Superior temporal gyrus (tissue), 1 donor: ENCODE data around the gene ATP8A2.

Experiments used
- DNase-seq: peaks from one replicate; pipeline ENCODE4 v3.0.0-alpha.2; 2016; ENCODE audit errors: extremely low spot score

Gene ATP8A2

DNA sequence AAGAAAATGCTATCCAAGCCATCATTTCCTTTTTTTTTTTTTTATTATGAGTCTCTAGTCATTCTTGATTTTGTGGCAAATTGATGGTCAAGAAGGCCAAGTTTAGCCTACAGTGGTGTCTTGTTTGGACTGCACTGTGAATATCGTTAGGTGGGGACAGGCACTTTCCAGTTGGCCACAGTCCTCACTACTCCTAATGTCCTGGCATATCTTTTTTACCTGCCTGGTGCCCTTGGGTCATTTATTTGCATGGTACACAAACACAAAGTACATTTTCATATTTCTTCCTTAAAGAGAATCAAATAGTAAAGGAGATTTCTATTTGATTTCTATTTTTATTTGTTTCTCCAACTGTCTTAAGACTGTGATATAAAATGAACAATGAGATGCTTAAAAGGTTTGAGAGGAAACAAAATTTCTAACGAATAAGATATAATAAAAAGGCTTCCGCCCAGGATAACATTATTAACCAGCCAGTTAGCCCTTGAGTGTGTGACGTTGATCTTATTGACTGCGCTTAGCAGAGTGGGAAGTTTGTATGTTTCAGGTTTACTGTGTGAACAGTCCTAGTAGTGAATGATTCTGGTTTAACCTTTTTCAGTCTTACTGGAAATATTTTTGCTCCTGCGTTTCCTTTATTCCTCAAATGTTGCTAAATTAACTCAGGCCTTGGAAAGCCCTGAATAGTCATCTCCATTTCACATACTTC is 312.0 kb downstream of the ATP8A2 start:
- DNase-seq = no peak

DNA sequence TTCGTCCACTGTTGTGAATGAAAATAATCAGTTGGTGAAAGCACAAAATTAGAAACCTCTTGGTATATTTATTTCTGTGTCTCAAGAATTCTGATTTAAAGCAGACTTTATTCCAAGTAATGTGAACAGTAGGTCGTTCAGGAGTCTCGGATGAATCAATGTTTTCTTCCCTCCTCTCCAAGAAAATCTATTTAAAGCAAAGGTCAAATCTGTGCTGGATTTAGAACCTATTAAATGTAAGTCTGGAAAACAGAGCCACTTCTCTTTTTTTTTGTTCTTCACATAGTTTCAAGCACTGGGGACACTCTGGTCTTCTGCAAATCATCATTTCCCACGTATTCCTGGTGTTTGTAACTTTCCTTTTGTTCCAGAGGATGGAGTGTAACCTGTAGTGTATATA is 312.7 kb downstream of the ATP8A2 start:
- DNase-seq = no peak

DNA sequence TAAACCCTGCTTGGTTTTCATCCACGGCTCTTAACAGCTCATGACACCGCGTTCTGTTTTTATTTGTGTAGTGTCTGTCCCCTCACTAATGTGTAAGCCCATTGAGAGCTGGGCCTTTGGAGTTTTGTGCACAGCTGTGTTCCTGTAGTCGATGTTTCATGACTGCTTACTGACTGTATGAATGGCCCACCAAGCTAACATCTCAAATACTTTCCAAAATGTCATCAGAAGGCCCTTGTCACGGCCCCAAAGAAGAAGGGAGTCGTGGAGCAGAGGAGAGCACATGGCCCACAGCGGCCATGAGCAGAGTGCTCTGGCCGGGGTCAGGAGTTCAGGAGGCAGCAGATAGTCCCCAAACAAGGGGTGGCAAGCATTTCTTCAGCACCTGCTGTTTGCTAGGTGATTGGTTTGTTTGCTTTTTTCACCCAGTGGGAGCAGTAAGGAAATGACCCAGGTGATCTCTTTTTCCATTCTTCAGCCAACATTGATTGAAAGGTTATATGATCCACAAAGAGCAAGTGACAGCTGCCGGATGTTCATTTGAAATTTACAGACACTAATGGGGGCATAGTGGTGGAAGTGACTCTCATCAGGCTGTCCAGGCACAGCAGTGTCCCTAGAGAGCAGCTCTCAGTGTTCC is 315.2 kb downstream of the ATP8A2 start:
- DNase-seq = no peak

DNA sequence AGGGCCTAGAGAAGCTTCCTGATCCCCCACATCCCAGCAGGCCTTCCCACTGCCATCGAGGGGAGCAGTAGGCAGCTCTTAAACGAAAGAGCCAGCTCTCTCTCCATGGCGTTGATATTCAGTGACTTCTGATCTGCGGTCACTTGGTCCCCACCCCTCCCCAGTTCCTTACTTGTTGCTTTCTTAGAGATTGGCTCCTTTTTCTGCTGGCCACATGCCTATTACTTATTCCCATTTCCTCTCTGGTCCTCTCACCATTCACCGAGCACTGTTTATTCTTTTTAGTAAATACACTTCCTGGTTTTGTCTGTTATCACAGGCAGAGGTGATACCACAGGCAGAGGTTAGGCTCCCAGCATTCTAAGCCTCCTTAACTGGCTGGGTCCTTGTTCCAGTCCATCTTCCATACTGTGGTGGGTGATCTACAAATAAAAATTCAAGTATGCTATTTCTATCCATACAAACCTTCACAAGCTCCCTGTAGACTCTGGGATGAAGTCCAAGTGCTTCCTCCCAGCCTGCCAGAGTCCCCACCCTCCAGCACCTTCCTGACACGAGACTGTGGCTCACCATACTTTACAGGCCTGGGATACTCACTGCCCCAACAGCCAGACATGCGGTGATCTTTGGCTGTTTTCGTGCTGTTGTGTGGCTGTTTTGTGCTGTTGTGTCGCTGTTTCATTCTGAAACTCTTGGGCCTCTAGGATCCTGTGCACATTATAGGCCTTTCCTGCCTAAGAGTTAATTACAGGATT is 315.9 kb downstream of the ATP8A2 start:
- DNase-seq = no peak

DNA sequence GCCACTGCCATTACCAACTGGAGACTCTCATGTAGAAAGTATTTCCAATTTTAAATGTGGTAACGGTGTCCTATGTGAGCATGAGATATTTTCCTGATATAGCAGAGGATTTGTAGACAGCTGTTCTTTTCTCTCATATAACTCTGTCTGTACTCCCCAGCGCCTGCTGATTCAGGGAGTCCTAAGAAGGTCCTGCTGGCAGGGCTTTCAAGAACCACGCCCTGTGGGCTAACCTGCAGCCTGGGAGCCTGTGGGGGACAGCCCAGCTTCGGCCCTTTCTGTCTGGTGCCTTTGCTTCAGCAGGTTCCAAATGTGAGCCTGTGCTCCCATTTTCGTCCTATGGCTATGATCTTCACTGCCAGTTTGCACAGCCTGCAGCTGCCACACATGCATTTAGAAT is 316.8 kb downstream of the ATP8A2 start:
- no peak for DNase-seq

DNA sequence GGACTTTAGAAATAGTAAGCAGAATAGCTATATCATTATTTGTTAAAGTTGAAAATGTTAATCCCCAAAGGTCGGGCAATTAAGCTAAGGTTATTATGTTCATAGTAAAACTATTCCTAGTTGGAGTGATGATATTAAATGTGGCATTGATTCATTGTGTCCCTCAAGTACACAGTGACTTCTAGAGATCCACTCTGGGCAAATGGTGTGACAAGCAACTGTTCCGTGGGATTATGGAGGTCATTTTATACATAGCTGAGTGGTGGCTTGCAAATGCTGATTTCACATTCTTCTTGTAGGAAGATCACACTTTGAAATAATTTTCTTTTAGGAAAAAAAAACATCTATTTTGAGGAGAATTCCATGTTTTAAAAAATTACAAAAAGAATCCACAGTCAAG is 317.8 kb downstream of the ATP8A2 start:
- no peak for DNase-seq

DNA sequence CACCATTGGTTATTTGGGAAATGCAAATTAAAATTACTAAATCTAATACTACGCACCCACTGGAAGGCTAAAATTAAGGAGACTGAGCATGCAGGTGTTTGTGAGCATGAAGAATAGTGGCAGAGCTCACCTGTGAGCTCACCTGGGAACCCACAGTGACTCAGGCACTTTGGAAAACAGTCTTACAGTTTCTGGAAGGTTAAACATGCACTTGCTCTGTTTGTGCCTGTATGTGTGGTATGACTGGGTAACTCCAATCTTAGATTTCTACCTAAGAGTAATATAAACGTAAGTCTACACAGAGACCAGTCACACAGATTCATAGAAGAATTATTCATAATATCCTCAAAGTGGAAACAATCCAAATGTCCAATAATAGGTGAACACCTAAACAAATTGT is 318.8 kb downstream of the ATP8A2 start:
- DNase-seq = no peak

DNA sequence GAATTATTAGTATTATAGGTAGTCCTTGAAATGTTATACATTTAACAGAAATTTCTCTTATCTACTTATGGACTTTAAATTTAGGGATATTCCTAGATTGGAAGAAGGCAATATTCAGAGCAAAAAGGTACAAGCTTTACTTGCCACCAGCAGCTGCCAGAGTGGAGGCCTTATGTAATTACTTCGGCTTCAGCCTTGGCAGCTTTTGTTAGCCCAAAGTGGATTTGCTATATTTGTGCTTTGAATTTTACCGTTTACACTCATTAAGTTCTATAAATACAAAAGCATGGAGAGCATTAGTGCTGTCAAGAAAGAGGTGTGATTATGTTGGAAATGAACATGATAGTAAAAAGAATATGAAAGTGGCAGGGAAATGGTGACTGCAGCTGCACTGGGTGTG is 319.9 kb downstream of the ATP8A2 start:
- peak; percentile 67 for DNase-seq

DNA sequence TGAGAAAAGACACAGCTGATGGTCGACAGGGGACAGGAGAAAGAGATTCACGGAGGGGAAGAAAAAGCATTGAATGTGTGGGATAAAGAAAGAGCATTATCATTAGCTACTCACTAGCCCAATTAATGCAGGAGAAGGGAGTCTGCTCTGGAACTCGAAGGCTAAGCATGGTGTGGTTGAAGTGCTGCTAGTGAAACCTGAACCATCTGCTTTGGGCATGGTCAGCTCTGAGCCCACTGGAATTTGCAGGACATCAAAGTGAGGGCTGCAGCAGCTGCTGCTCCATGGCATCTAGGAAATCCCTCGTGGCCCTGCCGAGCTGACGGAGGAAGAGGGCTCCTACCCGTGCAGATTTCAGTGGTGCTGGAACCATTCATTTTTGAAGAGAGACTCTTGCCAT is 320.3 kb downstream of the ATP8A2 start:
- no peak for DNase-seq

DNA sequence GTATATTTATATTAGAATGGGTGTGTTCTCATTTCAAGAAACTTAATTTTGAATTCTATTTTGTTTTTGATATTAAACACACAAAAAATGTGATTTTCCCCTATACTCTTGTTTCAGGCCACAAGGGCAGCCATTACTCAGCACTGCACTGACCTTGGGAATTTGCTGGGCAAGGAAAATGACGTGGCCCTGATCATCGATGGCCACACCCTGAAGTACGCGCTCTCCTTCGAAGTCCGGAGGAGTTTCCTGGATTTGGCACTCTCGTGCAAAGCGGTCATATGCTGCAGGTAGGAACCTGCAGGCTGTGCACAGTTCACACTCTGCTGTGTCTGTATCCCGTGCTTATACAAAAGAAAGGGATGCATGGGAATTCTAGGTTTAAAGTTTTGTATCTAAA is 327.3 kb downstream of the ATP8A2 start:
- no peak for DNase-seq

DNA sequence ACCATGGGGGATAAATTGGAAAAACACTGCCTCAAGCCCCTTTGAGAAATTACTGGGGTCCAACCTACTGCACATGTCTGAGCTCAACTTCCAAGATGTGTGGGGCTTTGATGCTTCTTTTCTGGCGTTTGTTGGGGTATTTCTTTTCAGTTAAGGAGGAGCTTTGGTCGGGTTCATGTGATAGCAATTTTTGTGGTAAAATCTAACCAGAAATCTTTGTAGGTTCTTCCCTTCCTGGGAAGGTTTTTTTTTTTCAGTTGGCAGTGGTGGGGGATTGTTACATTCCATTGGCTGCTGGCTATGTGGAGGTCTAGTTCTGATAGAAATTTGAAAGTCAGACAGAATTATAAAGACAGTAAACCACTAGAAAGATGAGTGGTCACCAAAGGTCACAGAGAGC is 327.8 kb downstream of the ATP8A2 start:
- no peak for DNase-seq

DNA sequence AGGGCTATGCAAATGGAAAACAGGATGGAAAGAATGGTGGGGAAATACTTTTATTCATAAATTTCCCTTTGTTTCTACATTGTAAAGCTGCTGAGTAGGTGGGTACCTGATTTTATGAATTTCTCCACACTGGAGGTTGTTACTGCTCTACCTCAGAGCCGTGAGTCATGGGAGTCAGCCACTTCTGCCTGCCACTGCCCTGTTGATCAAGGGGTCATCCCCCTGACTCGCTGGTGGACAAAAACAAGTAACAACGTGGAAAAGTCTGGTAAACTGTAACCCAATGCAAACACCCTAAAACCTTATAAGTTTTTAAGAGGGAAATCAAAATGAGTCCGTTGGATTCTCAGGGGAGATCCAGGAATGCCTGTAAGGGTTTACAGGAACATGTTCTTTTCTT is 329.5 kb downstream of the ATP8A2 start:
- no peak for DNase-seq

DNA sequence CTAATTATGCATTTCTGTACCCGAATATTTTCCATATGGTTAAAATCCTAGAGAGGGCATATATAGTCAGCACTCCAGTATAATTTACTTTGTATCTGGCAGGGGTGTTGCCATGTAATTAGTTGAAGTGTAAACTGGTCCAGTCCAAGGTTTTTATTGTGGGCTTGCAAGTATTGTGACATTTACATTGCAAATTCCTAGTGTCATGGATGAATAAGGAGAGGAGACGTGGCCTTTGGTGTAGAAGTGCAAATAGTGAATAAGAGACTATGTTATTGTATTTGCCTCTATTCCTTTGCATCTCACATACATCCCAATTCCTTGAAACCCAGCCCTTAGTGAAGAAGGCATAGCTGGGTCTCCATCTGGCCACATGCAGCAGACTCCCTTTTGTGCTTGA is 330.6 kb downstream of the ATP8A2 start:
- DNase-seq = no peak

DNA sequence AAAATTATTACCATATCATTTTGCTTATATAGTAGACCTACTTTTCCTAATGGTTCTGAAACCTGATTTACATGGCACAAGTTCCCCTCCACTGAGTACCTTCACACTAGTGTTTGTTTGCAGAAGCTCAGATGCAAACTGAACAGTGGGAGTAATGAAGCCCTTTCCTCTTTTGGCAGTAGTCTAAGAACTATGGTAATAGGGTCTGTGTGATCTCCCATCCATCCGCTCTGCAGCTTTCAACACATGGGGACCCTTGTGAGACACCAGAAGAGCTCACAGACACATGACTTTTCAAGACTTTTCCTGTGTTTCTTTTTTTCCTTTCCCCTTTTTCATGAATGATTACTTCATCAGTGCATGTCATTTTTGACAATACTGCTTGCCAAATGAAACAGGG is 336.0 kb downstream of the ATP8A2 start:
- no peak for DNase-seq

DNA sequence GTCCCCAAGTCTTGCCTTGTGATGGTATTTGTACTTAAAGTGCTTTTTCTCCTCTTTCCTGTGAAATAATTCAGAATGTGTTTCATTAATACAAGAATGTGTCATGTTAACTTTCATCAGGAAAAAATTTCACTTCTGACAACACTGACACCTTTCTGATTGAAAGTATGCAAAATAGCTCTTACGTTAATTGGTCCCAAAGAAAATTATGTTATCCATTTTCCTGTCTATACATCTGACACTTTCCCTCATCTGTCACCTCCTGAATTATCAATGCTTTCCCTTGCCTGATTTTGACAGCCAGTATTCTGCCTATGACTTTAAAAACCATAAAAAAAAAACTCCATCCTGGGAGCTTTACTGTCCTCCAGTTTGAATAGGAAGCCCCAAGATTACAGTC is 336.5 kb downstream of the ATP8A2 start:
- DNase-seq = no peak

DNA sequence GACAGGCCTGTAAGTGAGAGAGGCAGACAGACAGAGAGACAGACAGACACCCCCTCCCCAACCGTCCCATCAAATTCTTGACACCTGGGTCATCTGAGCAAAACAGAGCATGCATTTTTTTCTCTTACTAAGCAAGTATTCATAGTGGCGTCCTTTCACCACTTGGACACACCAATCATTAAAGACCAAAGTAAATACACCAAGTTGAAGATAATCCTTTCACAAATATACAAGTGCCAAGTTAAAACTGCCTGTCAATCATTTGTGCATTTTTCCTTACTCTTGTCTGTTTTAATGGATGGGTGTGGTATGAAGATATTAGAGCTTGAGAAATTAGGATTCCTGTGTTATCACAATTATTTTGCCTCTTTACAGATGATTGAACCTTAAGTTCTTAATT is 337.3 kb downstream of the ATP8A2 start:
- no peak for DNase-seq

DNA sequence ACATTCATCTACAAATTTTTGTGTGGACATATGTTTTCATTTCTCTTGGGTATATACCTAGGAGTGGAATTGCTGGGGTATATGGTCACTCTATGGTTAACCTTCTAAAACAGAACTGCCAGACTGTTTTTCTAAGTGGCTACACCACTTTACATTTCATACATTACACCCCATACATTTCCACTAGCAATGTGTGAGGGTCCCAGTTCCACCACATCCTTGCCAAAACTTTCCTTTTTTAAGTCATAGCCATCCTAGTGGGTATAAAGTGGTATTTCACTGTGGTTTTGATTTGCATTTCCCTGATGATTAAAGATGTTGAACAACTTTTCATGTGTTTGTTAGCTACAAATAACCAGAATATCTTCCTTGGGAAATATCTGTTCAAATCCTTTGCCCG is 344.0 kb downstream of the ATP8A2 start:
- DNase-seq = no peak

DNA sequence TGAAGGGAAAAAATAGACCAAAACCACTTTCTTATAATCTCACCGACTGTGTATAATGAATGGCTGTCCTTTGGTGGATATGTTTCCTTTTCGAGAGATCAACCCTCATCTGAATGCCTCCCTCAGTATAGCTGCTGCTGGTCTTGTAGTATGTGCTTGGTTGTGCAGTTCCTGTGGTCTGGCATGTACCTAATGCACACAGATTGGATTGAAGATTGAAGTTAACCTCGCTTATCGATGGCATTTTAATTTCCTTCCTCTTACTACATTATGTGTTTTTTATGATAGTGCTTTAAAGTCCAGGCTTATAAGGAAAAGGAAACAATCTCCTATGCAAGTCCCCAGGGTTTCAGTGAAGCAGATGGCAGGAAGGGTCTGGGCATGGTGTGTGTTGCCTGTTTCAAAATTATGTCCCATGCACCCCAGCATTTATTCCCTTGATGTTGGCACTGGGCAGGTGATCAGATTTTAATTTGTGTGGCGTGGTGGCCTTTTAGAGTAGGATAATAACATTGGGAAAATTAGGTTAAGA is 346.0 kb downstream of the ATP8A2 start:
- DNase-seq = no peak

DNA sequence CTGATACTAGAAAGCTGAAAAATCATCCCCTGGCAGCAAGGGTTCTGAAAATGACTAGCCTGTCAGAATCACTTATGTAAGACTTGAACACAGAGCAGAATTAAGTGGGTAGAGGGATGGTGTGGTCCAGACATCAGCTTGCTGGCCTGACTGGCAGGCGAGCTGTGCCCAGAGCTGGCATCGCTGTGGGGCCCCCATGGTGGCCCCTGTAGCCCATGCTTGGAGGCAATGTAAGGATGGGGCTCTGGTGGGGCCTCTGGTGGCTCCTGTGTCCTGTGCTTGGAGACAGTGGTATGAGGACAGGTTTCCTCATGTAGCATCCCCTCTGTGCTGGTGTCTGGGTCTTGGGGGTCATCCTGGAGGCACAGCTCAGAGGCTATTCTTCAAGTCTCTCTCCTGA is 347.9 kb downstream of the ATP8A2 start:
- no peak for DNase-seq

DNA sequence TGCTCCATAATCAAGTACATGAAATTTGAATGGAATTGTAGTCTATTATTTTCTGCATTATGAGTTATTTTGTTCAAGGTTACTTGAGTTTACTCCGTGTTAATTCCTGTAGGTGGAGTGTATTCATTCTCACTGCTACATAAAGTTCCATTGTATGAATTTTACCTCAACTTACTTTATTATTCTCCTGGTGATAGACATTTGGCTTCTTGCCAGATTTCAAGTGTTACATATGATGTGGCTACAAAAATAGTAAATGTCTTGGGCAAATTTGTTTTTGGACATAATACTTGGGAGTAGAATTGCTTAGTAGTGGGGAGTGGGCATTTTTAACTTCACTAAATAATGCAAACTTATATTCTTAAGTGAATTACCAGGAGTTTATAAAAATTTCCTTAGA is 351.1 kb downstream of the ATP8A2 start:
- DNase-seq = no peak

DNA sequence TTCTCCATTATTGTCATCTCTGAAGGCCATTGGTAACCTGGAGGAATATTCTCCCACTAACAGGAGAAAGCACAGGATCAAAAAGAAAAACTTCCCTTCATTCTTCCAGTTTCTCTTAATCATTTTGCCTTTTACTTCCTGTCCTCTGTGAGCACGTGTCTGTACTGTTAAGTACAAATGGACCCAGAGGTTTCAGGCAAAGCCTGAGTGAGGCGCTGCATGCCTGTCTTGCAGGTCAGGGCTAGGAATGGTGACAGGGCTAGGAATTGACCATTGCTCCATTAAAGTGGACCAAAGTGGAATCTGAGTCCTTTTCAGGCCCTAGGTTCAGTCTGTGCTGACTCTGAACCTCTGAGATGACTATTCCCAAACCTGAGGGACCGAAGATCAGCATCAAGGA is 353.3 kb downstream of the ATP8A2 start:
- no peak for DNase-seq

DNA sequence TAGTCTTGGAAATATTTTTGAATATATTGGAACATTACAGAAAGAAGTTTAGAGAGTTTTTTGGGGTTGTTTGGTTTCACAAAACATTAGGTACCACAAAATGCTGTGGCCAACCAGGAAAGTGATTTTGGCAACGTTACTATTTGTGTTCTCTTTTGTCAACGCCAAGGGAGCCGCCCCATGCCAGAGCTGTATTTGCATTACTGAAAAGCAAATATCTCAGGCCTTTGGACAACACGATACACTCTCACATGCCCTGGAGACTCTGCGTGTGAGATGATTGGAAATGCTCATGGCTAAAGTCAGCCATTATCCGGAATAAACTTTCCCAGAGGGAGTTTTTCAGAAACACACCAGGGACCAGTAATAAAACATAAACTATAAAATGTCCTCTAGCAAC is 355.5 kb downstream of the ATP8A2 start:
- DNase-seq = no peak

DNA sequence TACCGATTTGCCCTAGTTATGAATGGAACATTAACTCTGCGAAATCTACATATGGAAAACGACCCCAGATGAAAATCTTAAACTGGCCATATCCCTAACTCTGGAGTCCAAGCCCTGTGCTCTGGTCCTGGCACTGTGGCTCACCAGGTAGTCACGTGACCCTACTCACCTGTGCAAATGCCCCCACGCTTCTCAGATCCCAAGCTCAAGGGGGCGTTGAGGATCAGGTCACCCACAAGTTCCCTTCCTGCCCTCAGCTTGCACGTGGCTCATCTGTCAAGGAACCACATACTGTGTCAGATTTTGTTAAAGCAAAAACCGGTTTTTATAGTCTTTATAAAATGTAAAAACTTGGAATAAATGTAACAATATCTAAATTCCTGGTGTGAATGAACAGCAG is 356.0 kb downstream of the ATP8A2 start:
- DNase-seq = no peak
